Rectal smooth muscle tissue (tissue), 1 donor: Measurements from ENCODE around the gene DDX46.

Experiments
- H3K27ac ChIP-seq: one replicate; pipeline ENCODE4 v1.7.0; 2013; ENCODE audit warnings: low read depth, low read length, inconsistent platforms
- H3K27me3 ChIP-seq: one replicate; pipeline ENCODE4 v1.7.0; 2013; ENCODE audit warnings: low read length; ENCODE audit not compliant: control insufficient read depth, insufficient read depth
- H3K36me3 ChIP-seq: one replicate; pipeline ENCODE4 v1.7.0; 2013; ENCODE audit warnings: low read length; ENCODE audit not compliant: control insufficient read depth, insufficient read depth
- H3K4me1 ChIP-seq: one replicate; pipeline ENCODE4 v1.7.0; 2013; ENCODE audit warnings: low read length; ENCODE audit not compliant: control insufficient read depth, insufficient read depth
- H3K4me3 ChIP-seq: one replicate; pipeline ENCODE4 v1.7.0; 2013; ENCODE audit warnings: low read length
- H3K9ac ChIP-seq: one replicate; pipeline ENCODE4 v1.7.0; 2013; ENCODE audit warnings: low read length

Gene DDX46

DNA sequence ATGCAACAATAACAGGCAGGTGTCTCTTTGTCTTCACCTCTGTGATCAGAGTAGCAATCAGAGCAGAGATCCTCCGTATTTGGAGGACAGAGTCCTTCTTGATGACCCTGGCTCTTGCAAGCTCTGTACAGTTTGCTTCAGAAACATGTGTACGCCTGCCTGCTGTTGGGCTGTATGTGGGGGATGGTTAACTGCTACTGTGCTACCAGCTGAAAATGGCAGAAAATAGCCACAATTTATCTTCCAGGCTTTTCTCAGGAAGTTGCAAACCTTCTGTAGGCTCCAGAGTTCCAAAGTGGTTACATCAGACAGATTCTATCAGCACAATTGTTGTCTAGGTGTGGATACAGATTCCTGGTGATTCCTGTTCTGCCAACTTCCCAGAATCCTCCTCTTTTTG lies 35.5 kb downstream of the DDX46 start:
- no peak overlapping the region for H3K27ac ChIP-seq
- no peaks in the 10 kb centered on the region for H3K27me3 ChIP-seq
- no peaks in the 10 kb centered on the region for H3K4me1 ChIP-seq
- H3K9ac ChIP-seq: no peak overlapping the region
- no peak overlapping the region for H3K4me3 ChIP-seq
- peaks cover 26% of the 10 kb centered on the region for H3K36me3 ChIP-seq

DNA sequence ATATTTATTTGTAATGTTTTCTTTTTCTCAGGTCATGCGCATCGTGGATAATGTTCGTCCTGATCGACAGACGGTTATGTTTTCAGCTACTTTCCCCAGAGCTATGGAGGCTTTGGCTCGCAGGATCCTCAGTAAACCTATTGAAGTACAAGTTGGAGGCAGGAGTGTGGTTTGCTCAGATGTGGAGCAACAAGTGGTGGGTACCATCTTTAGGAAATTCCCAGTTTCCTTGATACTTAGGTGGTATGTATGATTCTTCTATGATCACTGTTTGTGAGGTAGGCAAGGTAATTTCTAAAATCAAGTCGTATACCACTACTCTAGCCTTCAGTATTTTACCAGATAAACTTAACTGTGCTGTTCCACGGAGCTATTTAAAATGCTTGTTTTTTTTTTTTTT lies 36.2 kb downstream of the DDX46 start:
- Histone ChIP-seq H3K4me3 (no peak overlapping the region), H3K36me3 (peaks cover 26% of the 10 kb centered on the region), H3K27ac (no peak overlapping the region), H3K4me1 (no peaks in the 10 kb centered on the region), H3K27me3 (no peaks in the 10 kb centered on the region), H3K9ac (no peak overlapping the region)

DNA sequence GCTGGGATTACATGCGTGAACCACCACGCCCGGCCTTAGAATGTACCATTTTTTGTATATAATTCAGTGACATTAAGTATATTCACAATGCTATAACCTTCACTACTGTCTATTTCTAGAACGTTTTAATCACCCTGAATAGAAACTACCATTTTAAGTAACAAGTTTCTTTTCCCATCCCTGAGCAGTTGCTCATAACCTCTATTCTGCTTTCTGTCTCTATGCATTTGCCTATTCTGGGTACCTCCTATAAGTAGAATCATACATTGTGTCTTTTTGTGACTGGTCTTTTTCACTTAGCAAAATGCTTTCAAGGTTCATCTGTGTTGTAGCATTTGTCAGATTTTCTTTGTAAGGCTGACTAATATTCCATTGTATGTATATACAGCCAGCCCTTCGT lies 39.9 kb downstream of the DDX46 start:
- Histone ChIP-seq H3K4me1 (no peaks in the 10 kb centered on the region), H3K27ac (no peak overlapping the region), H3K9ac (no peak overlapping the region), H3K36me3 (peaks cover 15% of the 10 kb centered on the region), H3K27me3 (no peaks in the 10 kb centered on the region), H3K4me3 (no peak overlapping the region)

DNA sequence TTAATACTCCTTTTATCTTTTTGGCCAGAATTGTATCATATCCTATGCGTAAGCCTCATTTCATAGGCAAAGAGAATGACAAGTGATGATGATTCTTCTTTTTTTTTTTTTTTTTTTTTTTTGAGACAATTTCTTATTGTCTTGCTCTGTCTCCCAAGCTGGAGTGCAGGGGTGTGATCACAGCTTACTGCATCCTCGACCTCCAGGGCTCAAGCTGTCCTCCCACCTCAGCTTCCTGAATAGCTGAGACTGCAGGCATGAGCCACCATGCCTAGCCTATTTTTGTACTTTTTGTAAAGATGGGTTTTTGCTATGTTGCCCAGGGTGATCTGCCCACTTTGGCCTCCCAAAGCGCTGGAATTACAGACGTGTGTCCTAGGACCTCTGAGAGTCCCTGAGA lies 45.2 kb downstream of the DDX46 start:
- H3K36me3 ChIP-seq: peaks cover 5% of the 10 kb centered on the region

GRCh38 chr5:134813407-134813806 lies 54.8 kb downstream of the DDX46 start:
- Histone ChIP-seq H3K27ac (no peak overlapping the region), H3K9ac (no peak overlapping the region), H3K36me3 (peaks cover 12% of the 10 kb centered on the region), H3K4me1 (no peaks in the 10 kb centered on the region), H3K4me3 (no peak overlapping the region), H3K27me3 (no peaks in the 10 kb centered on the region)

More for the DNA sequence above, 45.2 kb downstream of the DDX46 start:
- Histone ChIP-seq H3K4me1 (no peaks in the 10 kb centered on the region), H3K9ac (no peak overlapping the region), H3K4me3 (no peak overlapping the region), H3K27ac (no peak overlapping the region), H3K27me3 (no peaks in the 10 kb centered on the region)

DNA sequence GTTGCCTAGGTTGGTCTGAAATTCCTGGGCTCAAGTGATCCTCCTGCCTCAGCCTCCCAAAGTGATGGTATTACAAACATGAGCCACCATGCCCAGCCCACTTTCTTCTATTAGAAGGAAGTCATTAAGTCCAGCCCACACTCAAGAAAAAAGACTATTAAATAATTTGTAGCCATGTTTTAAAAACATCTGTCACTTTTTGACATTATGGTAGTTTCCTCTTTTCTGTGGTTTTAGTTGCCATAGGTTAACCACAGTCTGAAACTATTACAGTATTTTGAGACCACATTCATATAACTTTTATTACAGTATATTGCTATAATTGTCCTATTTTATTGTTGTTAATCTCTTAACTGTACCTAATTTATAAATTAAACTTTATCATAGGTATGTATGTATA lies 55.2 kb downstream of the DDX46 start:
- peaks cover 12% of the 10 kb centered on the region for H3K36me3 ChIP-seq
- H3K4me1 ChIP-seq: no peaks in the 10 kb centered on the region
- H3K27ac ChIP-seq: no peak overlapping the region
- no peaks in the 10 kb centered on the region for H3K27me3 ChIP-seq
- H3K9ac ChIP-seq: no peak overlapping the region
- no peak overlapping the region for H3K4me3 ChIP-seq

DNA sequence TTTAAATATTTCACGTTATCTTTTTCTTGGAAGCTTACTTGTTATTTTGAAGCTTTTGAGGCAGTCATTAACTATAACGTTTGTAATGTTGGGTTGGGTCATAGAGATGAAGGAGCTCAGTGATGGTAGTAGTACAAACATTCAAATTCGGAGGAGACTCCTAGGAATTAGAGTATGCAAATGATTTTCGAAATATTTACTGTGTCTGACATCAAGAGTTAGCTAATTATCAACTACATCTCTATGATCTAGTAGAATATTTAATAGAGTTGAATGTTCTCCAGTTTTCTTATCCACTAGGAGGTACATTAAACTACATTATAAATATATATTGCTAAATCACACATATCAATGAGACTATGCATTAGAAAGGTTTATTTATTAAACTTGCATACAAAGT lies 58.4 kb downstream of the DDX46 start:
- Histone ChIP-seq H3K36me3 (peaks cover 14% of the 10 kb centered on the region), H3K4me1 (no peaks in the 10 kb centered on the region), H3K9ac (no peak overlapping the region), H3K27me3 (no peaks in the 10 kb centered on the region), H3K27ac (no peak overlapping the region), H3K4me3 (no peak overlapping the region)

GRCh38 chr5:134818776-134819175 lies 60.2 kb downstream of the DDX46 start:
- peaks cover 8% of the 10 kb centered on the region for H3K36me3 ChIP-seq

GRCh38 chr5:134819407-134819963 lies 60.9 kb downstream of the DDX46 start:
- H3K27me3 ChIP-seq: no peaks in the 10 kb centered on the region
- no peak overlapping the region for H3K27ac ChIP-seq
- H3K9ac ChIP-seq: no peak overlapping the region
- no peak overlapping the region for H3K4me3 ChIP-seq
- H3K4me1 ChIP-seq: no peaks in the 10 kb centered on the region
- H3K36me3 ChIP-seq: peaks cover 8% of the 10 kb centered on the region

More at GRCh38 chr5:134818776-134819175, 60.2 kb downstream of the DDX46 start:
- Histone ChIP-seq H3K4me1 (no peaks in the 10 kb centered on the region), H3K27ac (no peak overlapping the region), H3K27me3 (no peaks in the 10 kb centered on the region), H3K9ac (no peak overlapping the region), H3K4me3 (no peak overlapping the region)

GRCh38 chr5:134821841-134822240 lies 63.3 kb downstream of the DDX46 start:
- Histone ChIP-seq H3K4me1 (no peaks in the 10 kb centered on the region), H3K27ac (no peak overlapping the region), H3K4me3 (no peak overlapping the region), H3K9ac (no peak overlapping the region), H3K36me3 (peaks cover 12% of the 10 kb centered on the region), H3K27me3 (no peaks in the 10 kb centered on the region)

DNA sequence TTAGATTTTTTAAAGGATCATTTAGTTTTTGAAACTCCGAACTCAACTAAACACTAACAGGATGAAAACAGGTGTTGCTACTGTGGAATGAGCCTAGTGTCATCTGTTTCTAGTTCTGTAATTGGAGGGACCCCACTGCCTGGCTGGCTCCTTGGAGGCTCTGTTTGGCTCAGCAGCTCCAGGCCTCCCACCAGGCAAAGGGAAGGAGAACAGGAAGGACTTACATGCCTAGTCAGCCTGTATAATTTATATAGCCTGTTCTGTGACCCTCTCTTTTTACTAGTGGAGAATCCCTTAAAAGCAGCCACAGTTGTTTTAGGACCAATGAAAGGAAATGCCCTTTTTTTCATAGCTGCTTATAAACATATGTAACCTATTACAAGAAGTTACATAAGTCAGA lies 66.1 kb downstream of the DDX46 start:
- peaks cover 7% of the 10 kb centered on the region for H3K36me3 ChIP-seq
- no peaks in the 10 kb centered on the region for H3K27me3 ChIP-seq
- no peak overlapping the region for H3K4me3 ChIP-seq
- H3K27ac ChIP-seq: no peak overlapping the region
- no peaks in the 10 kb centered on the region for H3K4me1 ChIP-seq
- H3K9ac ChIP-seq: no peak overlapping the region

- Histone ChIP-seq H3K4me3 (no peak overlapping the region), H3K4me1 (no peaks in the 10 kb centered on the region), H3K27me3 (no peaks in the 10 kb centered on the region), H3K27ac (no peak overlapping the region), H3K9ac (no peak overlapping the region), H3K36me3 (peaks cover 5% of the 10 kb centered on the region)
Observed at GRCh38 chr5:134825212-134825611, 66.6 kb downstream of the DDX46 start.

GRCh38 chr5:134833340-134834032 lies 74.9 kb downstream of the DDX46 start:
- Histone ChIP-seq H3K27ac (no peak overlapping the region), H3K4me3 (no peak overlapping the region), H3K36me3 (no peaks in the 10 kb centered on the region), H3K27me3 (no peaks in the 10 kb centered on the region), H3K9ac (no peak overlapping the region), H3K4me1 (no peaks in the 10 kb centered on the region)
